ENCODE results near the gene STAB1. TPM values are rescaled to one million over a fixed set of nuclear protein-coding genes. Genes with fewer than 3 reads are reported as not detected.

STAB1 gene
- total and polyA plus RNA-seq, 2 experiments from 2014 or later, result 3.0 to 4.6 TPM

- Histone ChIP-seq H3K79me2 (no peaks in the 10 kb centered on the region), H3K4me3 (no peak overlapping the region), H3K4me1 (ENCODE audit: insufficient read depth) (peaks cover 20% of the 10 kb centered on the region), H3K36me3 (replicated peaks; ENCODE audit: insufficient read depth, low read depth) (no peaks in the 10 kb centered on the region), H3K9me2 (replicated peaks; ENCODE audit: insufficient read depth) (no peaks in the 10 kb centered on the region), H3K4me2 (no peak overlapping the region), H3K27me3 (no peaks in the 10 kb centered on the region), H2AFZ (no peak overlapping the region), H4K20me1 (ENCODE audit: insufficient read depth, poor library complexity, severe bottlenecking) (no peaks in the 10 kb centered on the region), H3K9me3 (ENCODE audit: low read depth) (no peaks in the 10 kb centered on the region), H3K27ac (peak overlapping the region; percentile 88)
- WGBS (ENCODE audit: low lambda C conversion rate, missing lambda C conversion rate), result 89% methylated on average over 14 of the region's 14 CpGs
- TF ChIP-seq CTCF (IDR thresholded peaks at IDR 0.05; ENCODE audit: poor library complexity) (no peak), EZH2phosphoT487 (IDR thresholded peaks at IDR 0.05; ENCODE audit: low read depth, severe bottlenecking, unreplicated experiment) (no peak), EZH2 (IDR thresholded peaks at IDR 0.05; ENCODE audit: borderline replicate concordance) (no peak)
- no peak for DNase-seq (ENCODE audit: low spot score)
Observed at GRCh38 chr3:52483081-52483480, 12.1 kb upstream of the STAB1 start.

- H2AFZ ChIP-seq, result no peak overlapping the region
- no peak overlapping the region for H3K4me3 ChIP-seq
- no peaks in the 10 kb centered on the region for H3K9me3 ChIP-seq (ENCODE audit: low read depth)
- TF ChIP-seq EZH2 (IDR thresholded peaks at IDR 0.05; ENCODE audit: borderline replicate concordance) (no peak), CTCF (IDR thresholded peaks at IDR 0.05; ENCODE audit: poor library complexity) (no peak), EZH2phosphoT487 (IDR thresholded peaks at IDR 0.05; ENCODE audit: low read depth, severe bottlenecking, unreplicated experiment) (no peak)
- no peaks in the 10 kb centered on the region for H3K79me2 ChIP-seq
- H4K20me1 ChIP-seq (ENCODE audit: insufficient read depth, poor library complexity, severe bottlenecking), result no peaks in the 10 kb centered on the region
- H3K9me2 ChIP-seq (replicated peaks; ENCODE audit: insufficient read depth), result no peaks in the 10 kb centered on the region
- H3K4me2 ChIP-seq, result peak overlapping the region; percentile 55
- H3K36me3 ChIP-seq (replicated peaks; ENCODE audit: insufficient read depth, low read depth), result no peaks in the 10 kb centered on the region
- WGBS (ENCODE audit: low lambda C conversion rate, missing lambda C conversion rate), result 58% methylated on average over 13 of the region's 13 CpGs
- DNase-seq (ENCODE audit: low spot score), result peak; percentile 37
- peak overlapping the region; percentile 88 for H3K27ac ChIP-seq
- no peaks in the 10 kb centered on the region for H3K27me3 ChIP-seq
- peaks cover 20% of the 10 kb centered on the region for H3K4me1 ChIP-seq (ENCODE audit: insufficient read depth)
Observed at GRCh38 chr3:52483577-52484381, 11.4 kb upstream of the STAB1 start.

GRCh38 chr3:52484680-52485461, 10.3 kb upstream of the STAB1 start:
- H3K36me3 ChIP-seq (replicated peaks; ENCODE audit: insufficient read depth, low read depth), result no peaks in the 10 kb centered on the region
- no peak overlapping the region for H2AFZ ChIP-seq
- H3K4me3 ChIP-seq, result no peak overlapping the region
- no peaks in the 10 kb centered on the region for H3K79me2 ChIP-seq
- H3K4me1 ChIP-seq (ENCODE audit: insufficient read depth), result peaks cover 20% of the 10 kb centered on the region
- no peak for DNase-seq (ENCODE audit: low spot score)
- H3K27me3 ChIP-seq, result no peaks in the 10 kb centered on the region
- peak overlapping the region; percentile 55 for H3K4me2 ChIP-seq
- peak overlapping the region; percentile 88 for H3K27ac ChIP-seq
- TF ChIP-seq EZH2 (IDR thresholded peaks at IDR 0.05; ENCODE audit: borderline replicate concordance) (no peak), EZH2phosphoT487 (IDR thresholded peaks at IDR 0.05; ENCODE audit: low read depth, severe bottlenecking, unreplicated experiment) (no peak), CTCF (IDR thresholded peaks at IDR 0.05; ENCODE audit: poor library complexity) (no peak)
- no peaks in the 10 kb centered on the region for H4K20me1 ChIP-seq (ENCODE audit: insufficient read depth, poor library complexity, severe bottlenecking)
- H3K9me3 ChIP-seq (ENCODE audit: low read depth), result no peaks in the 10 kb centered on the region
- no peaks in the 10 kb centered on the region for H3K9me2 ChIP-seq (replicated peaks; ENCODE audit: insufficient read depth)
- 90% methylated on average over 10 of the region's 10 CpGs for WGBS (ENCODE audit: low lambda C conversion rate, missing lambda C conversion rate)
